Lower leg skin (tissue), 3 donors: ENCODE results near the gene OR5M3.

Experiments used
- POLR2A ChIP-seq, 2 donors: fragments of 450-650 bp; IDR thresholded peaks; one replicate each; pipeline ENCODE4 v1.6.1; 2016 to 2017; ENCODE audit warnings: antibody characterized with exemption in 2 of 2, mild to moderate bottlenecking in 1 of 2, moderate library complexity in 1 of 2
- TF ChIP-seq, protein P1 (sequence below), 3 donors: fragments of 450-650 bp; IDR thresholded peaks; one replicate each; pipeline ENCODE4 v1.5.1; 2016; ENCODE audit warnings: antibody characterized with exemption in 3 of 3, mild to moderate bottlenecking in 3 of 3, moderate library complexity in 2 of 3

DNA sequence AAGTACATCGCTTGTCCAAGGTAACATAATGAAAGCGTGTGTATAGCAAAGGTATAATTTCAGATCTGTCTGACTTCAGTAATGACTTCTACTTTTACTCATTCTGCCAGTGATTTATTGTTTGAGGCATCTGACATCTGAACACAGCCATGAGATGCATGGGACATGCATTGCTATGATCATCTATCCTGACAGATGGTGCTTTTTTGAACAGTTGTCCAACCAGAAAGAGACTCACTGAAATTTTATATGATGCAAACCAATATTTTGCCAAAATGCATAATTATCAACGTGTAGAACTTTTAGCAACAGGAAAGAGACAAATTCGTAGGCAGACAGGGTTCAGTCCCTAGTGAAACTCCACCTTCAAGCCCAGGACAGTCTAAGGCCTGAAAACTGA lies 19.6 kb downstream of the OR5M3 start:
- TF ChIP-seq, protein P1, sequence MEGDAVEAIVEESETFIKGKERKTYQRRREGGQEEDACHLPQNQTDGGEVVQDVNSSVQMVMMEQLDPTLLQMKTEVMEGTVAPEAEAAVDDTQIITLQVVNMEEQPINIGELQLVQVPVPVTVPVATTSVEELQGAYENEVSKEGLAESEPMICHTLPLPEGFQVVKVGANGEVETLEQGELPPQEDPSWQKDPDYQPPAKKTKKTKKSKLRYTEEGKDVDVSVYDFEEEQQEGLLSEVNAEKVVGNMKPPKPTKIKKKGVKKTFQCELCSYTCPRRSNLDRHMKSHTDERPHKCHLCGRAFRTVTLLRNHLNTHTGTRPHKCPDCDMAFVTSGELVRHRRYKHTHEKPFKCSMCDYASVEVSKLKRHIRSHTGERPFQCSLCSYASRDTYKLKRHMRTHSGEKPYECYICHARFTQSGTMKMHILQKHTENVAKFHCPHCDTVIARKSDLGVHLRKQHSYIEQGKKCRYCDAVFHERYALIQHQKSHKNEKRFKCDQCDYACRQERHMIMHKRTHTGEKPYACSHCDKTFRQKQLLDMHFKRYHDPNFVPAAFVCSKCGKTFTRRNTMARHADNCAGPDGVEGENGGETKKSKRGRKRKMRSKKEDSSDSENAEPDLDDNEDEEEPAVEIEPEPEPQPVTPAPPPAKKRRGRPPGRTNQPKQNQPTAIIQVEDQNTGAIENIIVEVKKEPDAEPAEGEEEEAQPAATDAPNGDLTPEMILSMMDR (IDR thresholded peaks at IDR 0.05), result no peak
- no peak for TF ChIP-seq POLR2A (IDR thresholded peaks at IDR 0.05)
